Adrenal gland (tissue), 12 donors: ENCODE data around the gene EPO. TPM values are rescaled to one million over a fixed set of nuclear protein-coding genes. Genes with fewer than 3 reads are reported as not detected.

Experiments
- DNase-seq, 7 donors: peaks; one replicate each; pipeline ENCODE4 v3.0.0-alpha.2; 2019 to 2020
- H3K27ac ChIP-seq, 5 donors: fragments of 200-600 bp; sonication (generic) in 4 of 5; 1 replicate in 3 of 5; 2 replicates in 2 of 5; pipeline versions ENCODE4 v1.5.1 to v1.8.0; 2016 to 2020; ENCODE audit warnings: mild to moderate bottlenecking in 1 of 5
- H3K27me3 ChIP-seq: fragments of 200-600 bp; 2 replicates; pipeline ENCODE4 v1.8.0; 2021
- H3K36me3 ChIP-seq, 2 donors: fragments of 200-600 bp; replicated peaks in 1 of 2; 1 replicate in 1 of 2; 2 replicates in 1 of 2; pipeline versions ENCODE4 v1.5.1 to v1.8.0; 2018 to 2022
- H3K4me1 ChIP-seq, 2 donors: fragments of 200-600 bp; replicated peaks in 1 of 2; 1 replicate in 1 of 2; 2 replicates in 1 of 2; pipeline versions ENCODE4 v1.5.1 to v1.8.0; 2018 to 2021
- H3K4me3 ChIP-seq, 4 donors: fragments of 200-600 bp; sonication (generic) in 3 of 4; one replicate each; pipeline ENCODE4 v1.5.1; 2016 to 2018
- H3K9me3 ChIP-seq, 3 donors: fragments of 200-600 bp; sonication (generic) in 1 of 3; replicated peaks in 1 of 3; 1 replicate in 2 of 3; 2 replicates in 1 of 3; pipeline versions ENCODE4 v1.5.1 to v1.8.0; 2016 to 2021
- CTCF ChIP-seq, 6 experiments: fragments of 450-650 bp in 4 of 6; fragments of 200-600 bp in 2 of 6; sonication (generic) in 1 of 6; IDR thresholded peaks; 1 replicate in 5 of 6; 2 replicates in 1 of 6; pipeline versions ENCODE4 v1.5.1 to v1.8.0; 2016 to 2021; ENCODE audit warnings: antibody characterized with exemption in 6 of 6, mild to moderate bottlenecking in 2 of 6, moderate library complexity in 1 of 6
- POLR2A ChIP-seq, 2 donors: fragments of 450-650 bp; IDR thresholded peaks; one replicate each; pipeline ENCODE4 v1.6.1; 2017; ENCODE audit warnings: antibody characterized with exemption in 2 of 2, mild to moderate bottlenecking in 2 of 2, moderate library complexity in 1 of 2
- WGBS, 4 donors: extraction: QIAGEN DNeasy Blood & Tissue Kit in 2 of 4; methylation state at CpG; one replicate each; pipeline versions ENCODE4 v1.1.5 to v1.1.7; 2013 to 2017; 5-methylcytosine and 5-hydroxymethylcytosine counted together
- intact Hi-C, 2 donors: fragments of 100-400 bp; cut with DNase I; formaldehyde crosslinking; loops; one replicate each; pipeline versions ENCODE4 v1.14.1 to v1.15.0; 2022 to 2023
- polyA plus RNA-seq, 3 donors: library from polyadenylated mRNA; stranded (reverse); fragments of 200-250 nt in 2 of 3; fragments of 350-450 nt in 1 of 3; fragmentation: Illumina TruSeq in 1 of 3; extraction: RNeasy Lipid Tissue Mini Kit (QIAGEN cat#74804) in 1 of 3; gene quantifications; one replicate each; pipeline ENCODE4 v1.2.3, GENCODE V29; 2013 to 2014
- total RNA-seq, 9 donors: library from RNA; depleted of rRNA in 4 of 9; stranded (reverse); fragments of >200 nt in 4 of 9; fragments of 120-200 nt in 1 of 9; fragmentation: NEBNext Ultra II Directional in 1 of 9; extraction: Animal tissue kit (Norgen Biotek cat#: 25700) in 1 of 9; gene quantifications; one replicate each; pipeline versions ENCODE4 v1.1.0 to v1.2.4, GENCODE V29; 2013 to 2023
- donor health status: healthy with polysubstance abuse.
- donor health status: Bipolar disorder and iron deficiency.
- donor health status: DM: yes; HTN: yes; CAD: no.
- donor health status: DM: no; HTN: no; CAD: no.
- donor health status: DM: no; HTN: no; CAD: no.
- donor health status: DM: yes; HTN: yes; CAD: no.

Gene EPO
- total and polyA plus RNA-seq, 12 donors = 0.10 to 0.17 TPM; not detected in 10

- Histone ChIP-seq H3K27me3 (no peaks in the 10 kb centered on the region), H3K27ac (peak overlapping the region; percentile 91 to 99 (median 97)), H3K36me3 (peaks cover 0 to 27% of the 10 kb centered on the region in 2 donors), H3K9me3 (no peaks in the 10 kb centered on the region), H3K4me3 (peak overlapping the region; percentile 49 to 94 (median 88)), H3K4me1 (peaks cover 0 to 14% of the 10 kb centered on the region in 2 donors)
- TF ChIP-seq CTCF (IDR thresholded peaks at IDR 0.05) (no peak), POLR2A (IDR thresholded peaks at IDR 0.05) (peak in 1 of 2 donors; percentile 15)
- 0 to 2% (median 1%) methylated on average over 1 to 34 of the region's 34 CpGs for WGBS, 4 donors
- intact Hi-C loops = loop anchor here in 1 of 2 donors (5.0 kb wide), 1 partner anchor 47 kb away; no protein-coding TSS in a partner anchor
- peak; percentile 44 to 77 (median 64) for DNase-seq
These were observed 46.3 kb upstream of the EPO start for GRCh38 chr7:100673942-100674410.

GRCh38 chr7:100674411-100675104 is 45.7 kb upstream of the EPO start:
- H3K4me1 ChIP-seq = peaks cover under 1 to 18% of the 10 kb centered on the region in 2 donors
- H3K4me3 ChIP-seq = peak overlapping the region; percentile 49 to 92 (median 70)
- WGBS, 4 donors = 0% methylated on average over 5 to 43 of the region's 43 CpGs
- intact Hi-C loops = loop anchor here (5.0 kb wide), 2 partner anchors 47 to 92 kb away; no protein-coding TSS in a partner anchor
- no peaks in the 10 kb centered on the region for H3K9me3 ChIP-seq
- peak in 5 of 7 donors; percentile 42 to 67 (median 56) for DNase-seq
- no peaks in the 10 kb centered on the region for H3K27me3 ChIP-seq
- H3K27ac ChIP-seq = peak overlapping the region; percentile 91 to 99 (median 97)
- TF ChIP-seq POLR2A (IDR thresholded peaks at IDR 0.05) = no peak
- no peak for TF ChIP-seq CTCF (IDR thresholded peaks at IDR 0.05)
- H3K36me3 ChIP-seq = peaks cover 0 to 32% of the 10 kb centered on the region in 2 donors

- H3K27ac ChIP-seq = peak overlapping the region; percentile 91 to 99 (median 97)
- H3K36me3 ChIP-seq = peaks cover 0 to 32% of the 10 kb centered on the region in 2 donors
- H3K4me1 ChIP-seq = peaks cover 6 to 23% of the 10 kb centered on the region in 2 donors
- H3K27me3 ChIP-seq = no peaks in the 10 kb centered on the region
- H3K9me3 ChIP-seq = no peaks in the 10 kb centered on the region
- 0 to 1% (median 0%) methylated on average over 9 to 46 of the region's 46 CpGs; no CpG with 5 or more reads in 1 of the 4 donors for WGBS, 4 donors
- TF ChIP-seq CTCF (IDR thresholded peaks at IDR 0.05) (no peak), POLR2A (IDR thresholded peaks at IDR 0.05) (no peak)
- peak overlapping the region in 3 of 4 donors; percentile 18 to 92 (median 83) for H3K4me3 ChIP-seq
- DNase-seq = peak in 1 of 7 donors; percentile 54
- intact Hi-C loops = loop anchor here in 1 of 2 donors (5.0 kb wide), 1 partner anchor 93 kb away; no protein-coding TSS in a partner anchor
These were observed 45.2 kb upstream of the EPO start for GRCh38 chr7:100675105-100675451.

- intact Hi-C loops = loop anchor here in 1 of 2 donors (5.0 kb wide), 1 partner anchor 93 kb away; no protein-coding TSS in a partner anchor
- peak overlapping the region in 2 of 4 donors; percentile 83 to 92 for H3K4me3 ChIP-seq
- H3K4me1 ChIP-seq = peaks cover 10 to 30% of the 10 kb centered on the region in 2 donors
- peak; percentile 81 to 93 (median 88) for DNase-seq
- no peaks in the 10 kb centered on the region for H3K27me3 ChIP-seq
- H3K27ac ChIP-seq = peak overlapping the region; percentile 48 to 99 (median 96)
- 0 to 4% (median 1%) methylated on average over 4 to 59 of the region's 59 CpGs for WGBS, 4 donors
- H3K36me3 ChIP-seq = peaks cover 0 to 38% of the 10 kb centered on the region in 2 donors
- no peaks in the 10 kb centered on the region for H3K9me3 ChIP-seq
- TF ChIP-seq CTCF (IDR thresholded peaks at IDR 0.05) (no peak), POLR2A (IDR thresholded peaks at IDR 0.05) (no peak)
These were observed 44.5 kb upstream of the EPO start for GRCh38 chr7:100675581-100676350.
